ENCODE results near the gene F2R. TPM values are rescaled to one million over a fixed set of nuclear protein-coding genes. Genes with fewer than 3 reads are reported as not detected.

The F2R gene
- total and polyA plus RNA-seq, 2 donors (not counting 3 experiments of a cell fraction or from before 2014, with no cell fraction given), result 342 to 599 TPM

DNA sequence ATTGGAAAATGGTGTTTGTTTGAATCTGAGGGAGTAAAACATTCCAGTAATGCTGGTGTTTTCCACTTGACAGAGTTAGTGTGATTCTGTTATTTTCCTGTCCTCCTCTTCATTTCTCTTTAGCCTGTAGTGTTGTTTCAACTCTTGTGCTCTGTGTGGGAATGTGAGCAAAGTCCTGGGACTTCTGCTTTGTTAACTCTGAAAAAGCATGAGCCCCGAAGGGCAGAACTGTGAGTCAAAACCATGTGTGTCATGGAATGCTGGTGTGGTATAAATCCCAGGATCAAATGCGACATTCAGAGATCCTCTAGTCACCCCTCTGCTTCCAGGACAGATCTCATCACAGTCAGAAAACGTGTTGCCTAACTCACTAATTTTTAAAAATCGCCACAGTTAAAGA is 8.9 kb downstream of the F2R start:
- no peak for TF ChIP-seq JUN (IDR thresholded peaks at IDR 0.05; ENCODE audit: borderline replicate concordance, insufficient read depth, insufficient read length, low read depth)
- TF ChIP-seq CTCF (IDR thresholded peaks at IDR 0.05; ENCODE audit: extremely low read depth in 1 of 2, insufficient read depth in 1 of 2, low read depth in 1 of 2, low read length in 2 of 2), result no peak
- no peak for TF ChIP-seq MAX (IDR thresholded peaks at IDR 0.05; ENCODE audit: insufficient read depth, insufficient read length)
- TF ChIP-seq GATA2 (IDR thresholded peaks at IDR 0.05; ENCODE audit: insufficient read depth, insufficient read length, low read depth, low read length), result no peak
- TF ChIP-seq EZH2 (IDR thresholded peaks at IDR 0.05; ENCODE audit: borderline replicate concordance, low read depth, low read length, severe bottlenecking), result no peak
- TF ChIP-seq FOS (IDR thresholded peaks at IDR 0.05; ENCODE audit: borderline replicate concordance, insufficient read depth, low read length), result no peak
- TF ChIP-seq MYC (IDR thresholded peaks at IDR 0.05; ENCODE audit: low read depth, low read length), result no peak
- no peak for TF ChIP-seq POLR2AphosphoS5 (IDR thresholded peaks at IDR 0.05; ENCODE audit: insufficient read depth, low read depth, low read length)
- no peak for TF ChIP-seq POLR2A (IDR thresholded peaks at IDR 0.05; ENCODE audit: low read depth, low read length)
- CTCF ChIA-PET, result interaction anchor here (0.6 to 1.8 kb wide), 3 partner anchors 50 to 124 kb away, joined by 3 to 6 read pairs (median 3); no protein-coding TSS in a partner anchor
- intact Hi-C loops (cut with micrococcal nuclease), result no loop called here

More for the DNA sequence above, 8.9 kb downstream of the F2R start:
- Histone ChIP-seq H3K9me1 (replicated peaks; ENCODE audit: control insufficient read depth, extremely low read depth, insufficient read depth, low read length) (no peaks in the 10 kb centered on the region), H3K4me3 (replicated peaks in 1 of 3; ENCODE audit: insufficient read depth in 1 of 3, low read depth in 1 of 3, low read length in 3 of 3) (no peak overlapping the region), H3K27me3 (ENCODE audit: control insufficient read depth in 2 of 2, insufficient read depth in 2 of 2, low read length in 2 of 2) (no peaks in the 10 kb centered on the region), H3K27ac (ENCODE audit: insufficient read depth, low read depth, low read length) (peak overlapping the region; percentile 12), H3K4me1 (ENCODE audit: control insufficient read depth, extremely low read depth, insufficient read depth, low read length) (peaks cover 29% of the 10 kb centered on the region), H3K9ac (replicated peaks; ENCODE audit: extremely low read depth, insufficient read depth, low read length) (no peak overlapping the region), H3K79me2 (ENCODE audit: control insufficient read depth, insufficient read depth, low read length) (peaks cover 100% of the 10 kb centered on the region), H3K36me3 (ENCODE audit: control insufficient read depth in 2 of 2, extremely low read depth in 1 of 2, insufficient read depth in 2 of 2, low read length in 2 of 2) (peaks cover 1 to 39% of the 10 kb centered on the region in 2 experiments), H3K4me2 (ENCODE audit: insufficient read depth, low read length) (peak overlapping the region; percentile 18), H2AFZ (ENCODE audit: low read depth, low read length) (no peak overlapping the region), H3K9me3 (replicated peaks; ENCODE audit: control insufficient read depth, insufficient read depth, low read length) (no peaks in the 10 kb centered on the region), H4K20me1 (replicated peaks; ENCODE audit: control insufficient read depth, extremely low read depth, insufficient read depth, low read length) (peaks cover 44% of the 10 kb centered on the region)
- POLR2A ChIA-PET, result no interaction called here
- dilution Hi-C loops (cut with MboI; ENCODE audit: extremely low pct_ligation_motif_present, low sequenced_read_pairs), result no loop called here
- BruUV-seq (replicated peaks), result no TSS peak
- FAIRE-seq (no peak), DNase-seq (ENCODE audit: low read depth, low spot score) (no peak)

All from endothelial cell of umbilical vein (primary cell).